Stimulated activated CD8-positive, alpha-beta memory T cell treated with anti-CD3 and anti-CD28 coated beads, Interleukin-15, amount 100 ng/mL, for 1 hour (primary cell): ENCODE measurements around the gene MYLK2.
"Not testable (repeated sequence)": the region's sequence is repeated elsewhere in the genome, so short reads cannot be mapped to it uniquely, and the experiment has no call there.

Experiments used
- DNase-seq: peaks from one replicate; pipeline ENCODE4 v3.0.0-alpha.2; 2020; ENCODE audit warnings: low read depth

MYLK2 gene

DNA sequence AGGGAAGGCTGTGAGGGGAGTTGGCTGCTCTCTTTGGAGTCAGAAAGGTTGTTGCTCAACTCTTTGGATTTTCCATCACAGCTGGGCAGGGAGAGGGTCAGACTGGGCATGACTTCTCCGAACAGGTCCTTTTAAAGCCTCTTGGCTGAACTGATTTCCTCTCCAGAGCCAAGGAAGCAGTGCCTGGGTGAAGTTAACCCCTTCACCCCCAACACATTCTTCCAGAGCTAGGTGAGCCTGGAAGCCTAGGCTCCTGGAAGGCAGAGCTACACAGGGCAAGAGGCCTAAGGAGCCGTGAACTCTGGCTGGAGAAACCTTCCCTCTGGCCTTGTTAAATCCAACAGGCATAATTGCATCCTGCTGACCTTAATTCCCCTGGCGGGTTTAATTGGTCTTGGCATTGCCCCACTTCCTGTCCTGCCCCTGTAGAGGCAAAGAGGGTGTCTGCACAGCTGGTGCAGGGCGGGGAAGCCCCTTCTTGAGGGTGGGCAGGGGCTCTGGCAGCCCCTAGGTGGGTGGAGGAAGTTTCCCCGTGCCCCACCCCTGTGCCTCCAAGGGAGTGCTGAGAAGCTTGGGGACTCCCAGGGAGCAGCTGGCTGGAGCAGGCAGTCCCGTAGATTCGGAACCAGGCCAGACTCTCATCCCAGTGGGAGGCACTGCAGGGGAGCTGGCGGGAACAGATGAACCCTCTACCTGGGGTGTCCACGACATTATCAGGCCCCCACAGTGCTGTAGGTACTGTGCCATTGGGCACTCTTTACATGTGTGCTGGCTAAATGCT, 3.6 kb upstream of the MYLK2 start:
- DNase-seq = no peak

GRCh38 chr20:31816221-31816620, 2.9 kb upstream of the MYLK2 start:
- DNase-seq = no peak

DNA sequence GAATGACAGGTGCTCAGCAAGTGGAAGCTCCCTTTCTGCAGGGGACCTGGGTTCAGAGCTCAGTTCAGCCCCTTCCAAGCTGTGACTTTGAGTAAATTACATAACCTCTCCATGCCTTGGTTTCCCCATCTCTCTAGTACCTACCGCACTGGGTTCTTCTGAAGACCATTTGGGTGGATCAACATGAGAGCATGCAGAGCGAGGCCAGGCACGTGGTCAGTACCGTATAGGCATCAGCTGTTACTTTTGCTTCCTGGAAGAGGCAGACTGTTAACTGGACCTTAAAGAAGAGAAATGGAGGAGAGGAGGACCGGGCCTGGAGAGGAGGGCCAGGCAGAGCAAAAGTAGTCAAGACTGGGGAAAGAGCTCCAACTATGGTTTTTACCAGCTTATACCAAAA, 1.7 kb upstream of the MYLK2 start:
- no peak for DNase-seq

- DNase-seq = no peak
Observed at GRCh38 chr20:31818376-31818908, 714 bp upstream of the MYLK2 start.

GRCh38 chr20:31820228-31820627, 1.1 kb downstream of the MYLK2 start:
- no peak for DNase-seq

- no peak for DNase-seq
Observed at GRCh38 chr20:31821427-31821826, 2.3 kb downstream of the MYLK2 start.

DNA sequence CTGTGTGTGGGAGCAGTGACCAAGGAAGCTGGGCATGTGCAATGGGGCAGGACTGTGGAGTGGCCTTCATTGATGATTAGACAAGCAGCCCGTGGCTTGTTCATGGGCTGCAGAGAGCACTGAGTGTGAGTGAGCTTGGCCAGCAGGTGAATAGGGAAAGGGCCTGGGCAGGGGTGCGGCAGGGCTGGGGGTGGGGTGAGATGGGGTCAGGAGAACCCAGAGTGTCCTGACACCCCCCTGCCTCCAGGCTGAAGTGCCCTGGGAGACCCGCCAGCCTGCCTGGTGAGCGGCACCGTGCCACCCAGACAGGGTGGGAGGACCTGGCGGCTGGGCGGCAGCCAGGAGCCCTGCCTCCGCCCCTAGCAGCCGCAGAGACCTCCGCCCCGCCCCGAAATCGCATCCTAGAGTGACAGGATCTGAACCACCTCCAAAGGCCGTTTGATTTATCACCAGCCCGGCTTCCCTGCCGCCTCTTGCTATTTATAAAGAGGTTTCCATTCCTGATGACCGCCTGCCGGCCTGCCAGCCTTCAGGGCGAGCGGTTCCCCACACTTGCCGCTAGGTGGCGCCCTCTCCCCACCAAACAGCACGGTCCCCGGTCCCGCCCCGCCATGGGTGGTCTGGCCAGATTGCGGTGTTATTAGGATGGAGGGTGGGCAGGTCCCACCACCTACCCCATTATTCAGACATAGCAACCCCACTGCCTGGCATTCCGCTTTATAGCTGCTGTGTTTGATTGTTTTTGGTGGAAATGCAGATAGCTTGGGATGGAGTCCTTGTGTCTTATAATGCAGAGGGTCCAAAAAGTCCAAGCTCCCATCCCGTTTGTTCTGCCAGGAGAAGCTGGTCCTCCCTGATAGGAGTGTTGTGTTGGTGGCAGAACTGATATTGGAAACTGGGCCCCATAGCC, 3.5 kb downstream of the MYLK2 start:
- DNase-seq = peak; percentile 66

DNA sequence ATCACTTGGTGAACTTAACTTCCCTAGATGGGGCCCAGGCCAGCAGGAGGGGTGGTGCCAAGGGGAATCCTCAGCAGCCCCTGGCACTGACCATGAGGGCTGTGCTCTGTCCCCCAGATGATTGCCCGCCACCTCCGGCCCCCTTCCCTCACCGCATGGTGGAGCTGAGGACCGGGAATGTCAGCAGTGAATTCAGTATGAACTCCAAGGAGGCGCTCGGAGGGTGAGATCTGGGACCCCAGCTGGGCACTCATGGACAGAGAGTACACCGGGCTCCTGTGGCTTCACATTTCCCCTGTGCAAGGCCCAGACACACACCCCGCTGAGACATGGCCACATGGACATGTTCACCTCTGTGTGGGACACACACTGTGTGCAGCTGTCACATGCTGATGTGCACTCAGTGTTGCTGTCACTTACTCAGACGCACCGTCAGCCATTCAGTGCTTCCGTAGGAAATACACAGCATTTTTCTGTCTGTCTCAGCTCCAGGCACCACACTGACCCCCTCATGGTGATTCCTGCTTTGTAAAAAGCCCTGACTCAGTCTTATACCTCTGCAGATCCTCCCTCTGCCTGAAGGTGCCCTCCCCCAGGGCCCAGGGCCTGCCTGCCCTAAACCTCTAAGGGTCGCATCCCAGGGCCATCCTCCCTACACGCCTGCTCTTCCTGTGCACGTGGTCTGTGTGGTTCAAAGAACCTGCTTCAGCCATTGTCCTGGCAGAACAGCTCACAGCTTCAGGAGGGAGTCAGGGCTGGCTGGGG, 4.4 kb downstream of the MYLK2 start:
- no peak for DNase-seq

DNA sequence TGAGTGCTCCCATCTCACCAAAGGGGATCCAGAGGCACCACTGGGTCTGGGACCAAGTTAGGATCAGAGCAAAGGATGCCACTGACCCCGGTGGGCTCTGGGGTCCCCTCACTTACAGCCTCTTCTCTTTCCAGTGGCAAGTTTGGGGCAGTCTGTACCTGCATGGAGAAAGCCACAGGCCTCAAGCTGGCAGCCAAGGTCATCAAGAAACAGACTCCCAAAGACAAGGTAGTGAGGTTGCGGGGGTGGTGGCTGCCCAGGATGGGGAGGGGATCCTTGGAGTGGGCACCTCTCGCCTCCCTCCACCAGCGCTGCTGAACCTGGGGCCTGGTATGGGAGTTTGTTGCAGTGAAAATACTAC, 4.9 kb downstream of the MYLK2 start:
- no peak for DNase-seq

DNA sequence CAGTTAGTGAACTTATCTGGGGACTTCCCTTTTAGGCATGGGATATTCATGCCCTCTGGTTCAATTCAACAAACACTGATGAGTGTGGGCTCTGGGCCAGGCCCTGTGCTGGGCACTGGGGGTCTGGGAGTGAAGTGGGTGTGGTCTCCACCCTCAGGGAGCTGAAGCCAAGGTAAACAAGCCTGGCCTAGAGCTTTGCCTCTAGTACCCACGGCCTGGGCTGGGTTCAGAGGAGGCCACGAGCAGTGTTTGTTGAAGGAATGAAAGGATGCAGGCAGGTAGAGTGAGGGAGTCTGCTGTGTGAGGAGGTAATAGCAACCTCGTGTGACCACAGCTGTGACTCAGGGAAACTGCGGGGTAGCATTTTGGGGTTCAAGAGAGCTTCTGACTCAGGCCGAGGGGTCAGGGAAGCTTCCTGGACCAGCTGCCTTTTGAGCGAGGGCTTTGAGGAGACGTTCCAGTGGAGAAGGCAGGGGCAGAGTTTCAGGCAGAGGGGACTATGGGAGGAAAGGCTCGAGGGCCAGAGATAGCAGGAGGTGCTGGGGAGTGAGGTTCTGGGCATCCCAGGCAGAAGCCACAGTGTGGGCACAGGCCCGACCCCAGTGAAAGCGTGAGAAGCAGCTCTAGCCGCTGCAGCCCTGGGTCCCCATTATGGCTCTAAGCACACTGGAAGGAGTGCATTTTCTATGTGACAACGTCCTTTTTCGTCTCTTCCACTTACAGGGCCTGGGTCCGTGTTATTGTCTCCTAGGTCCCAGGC, 5.6 kb downstream of the MYLK2 start:
- DNase-seq = no peak

- DNase-seq = no peak
Observed at GRCh38 chr20:31826074-31826473, 6.9 kb downstream of the MYLK2 start.

GRCh38 chr20:31827059-31827458, 7.9 kb downstream of the MYLK2 start:
- DNase-seq = no peak

GRCh38 chr20:31828016-31828415, 8.9 kb downstream of the MYLK2 start:
- DNase-seq = not testable (repeated sequence)

DNA sequence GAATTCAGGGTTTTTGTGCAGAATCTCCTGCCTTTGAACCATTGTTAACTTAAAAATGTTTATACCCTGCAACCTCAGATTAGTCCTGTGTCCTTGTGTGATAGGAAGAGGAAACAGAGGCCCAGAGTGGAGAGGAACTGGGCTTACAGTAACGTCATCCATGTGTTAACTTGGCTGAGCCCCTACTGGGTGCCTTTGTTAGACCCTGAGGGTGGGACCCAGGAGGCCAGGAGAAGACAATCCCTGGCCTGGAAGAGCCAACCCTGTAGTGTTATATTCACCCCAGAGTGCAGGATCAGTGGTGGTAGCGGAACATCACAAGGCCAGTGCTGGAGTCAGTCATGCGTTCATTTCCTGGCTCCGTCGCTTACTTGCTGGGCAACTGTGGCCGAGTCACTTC, 10.6 kb downstream of the MYLK2 start:
- no peak for DNase-seq

- no peak for DNase-seq
Observed at GRCh38 chr20:31830406-31830981, 11.3 kb downstream of the MYLK2 start.

GRCh38 chr20:31831211-31831610, 12.1 kb downstream of the MYLK2 start:
- no peak for DNase-seq

DNA sequence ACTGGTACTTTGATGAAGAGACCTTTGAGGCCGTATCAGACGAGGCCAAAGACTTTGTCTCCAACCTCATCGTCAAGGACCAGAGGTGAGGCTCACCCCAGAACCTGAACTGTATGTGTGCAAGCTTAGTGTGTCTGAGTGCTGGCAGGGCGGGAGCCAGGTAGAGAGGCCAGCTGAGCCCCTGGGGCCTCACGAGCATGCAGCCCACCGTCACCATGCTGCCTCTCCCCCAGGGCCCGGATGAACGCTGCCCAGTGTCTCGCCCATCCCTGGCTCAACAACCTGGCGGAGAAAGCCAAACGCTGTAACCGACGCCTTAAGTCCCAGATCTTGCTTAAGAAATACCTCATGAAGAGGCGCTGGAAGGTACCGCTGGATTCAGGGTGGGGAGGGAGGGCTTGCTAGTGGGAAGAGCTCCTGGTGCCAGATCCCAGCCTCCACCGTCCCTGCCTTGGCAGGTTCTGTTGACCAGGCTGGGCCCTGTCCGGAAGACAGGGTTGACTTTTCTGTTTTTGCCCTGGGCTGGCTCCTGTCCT, 12.7 kb downstream of the MYLK2 start:
- no peak for DNase-seq

GRCh38 chr20:31833130-31833930, 14.2 kb downstream of the MYLK2 start:
- DNase-seq = peak; percentile 35

GRCh38 chr20:31833931-31834521, 14.9 kb downstream of the MYLK2 start:
- no peak for DNase-seq

- DNase-seq = no peak
Observed at GRCh38 chr20:31835554-31835953, 16.4 kb downstream of the MYLK2 start.
